Astrocyte (in vitro differentiated cells and primary cell): ENCODE data around the gene CUTA. TPM values are rescaled to one million over a fixed set of nuclear protein-coding genes. Genes with fewer than 3 reads are reported as not detected.

ENCODE experiments used
- DNase-seq: peaks from one replicate; pipeline ENCODE4 v3.0.0-alpha.2; 2010; ENCODE audit warnings: low read depth
- FAIRE-seq: peaks from 2 replicates; lab custom pipeline; 2011; peaks lifted over from hg19 to GRCh38; lab: Jason Lieb, UNC
- H2AFZ ChIP-seq: 2 replicates; pipeline ENCODE4 v1.6.0; 2012; ENCODE audit warnings: low read depth, low read length, inconsistent platforms
- H3K27ac ChIP-seq: 2 replicates; pipeline ENCODE4 v1.5.1; 2011; ENCODE audit warnings: low read depth, low read length, inconsistent platforms
- H3K27me3 ChIP-seq: 2 replicates; pipeline ENCODE4 v1.6.0; 2011; ENCODE audit warnings: low read length, inconsistent platforms; ENCODE audit not compliant: insufficient read depth
- H3K36me3 ChIP-seq: 2 replicates; pipeline ENCODE4 v1.5.1; 2011; ENCODE audit warnings: low read length, inconsistent platforms; ENCODE audit not compliant: insufficient read depth
- H3K4me1 ChIP-seq: 2 replicates; pipeline ENCODE4 v1.5.1; 2011; ENCODE audit warnings: low read length, inconsistent platforms; ENCODE audit not compliant: insufficient read depth
- H3K4me2 ChIP-seq: 2 replicates; pipeline ENCODE4 v1.6.0; 2012; ENCODE audit warnings: low read length, inconsistent platforms
- H3K4me3 ChIP-seq: 2 replicates; pipeline ENCODE4 v1.5.1; 2011; ENCODE audit warnings: low read depth, mild to moderate bottlenecking, low read length, inconsistent platforms; ENCODE audit not compliant: insufficient read depth
- H3K79me2 ChIP-seq: 2 replicates; pipeline ENCODE4 v1.6.0; 2012; ENCODE audit warnings: mild to moderate bottlenecking, low read length, inconsistent platforms; ENCODE audit not compliant: insufficient read depth
- H3K9ac ChIP-seq: 2 replicates; pipeline ENCODE4 v1.6.0; 2012; ENCODE audit warnings: mild to moderate bottlenecking, low read length, inconsistent platforms
- H3K9me3 ChIP-seq: 2 replicates; pipeline ENCODE4 v1.5.1; 2012; ENCODE audit warnings: low read depth, mild to moderate bottlenecking, low read length, inconsistent platforms; ENCODE audit not compliant: insufficient read depth
- H4K20me1 ChIP-seq: 2 replicates; pipeline ENCODE4 v1.6.0; 2012; ENCODE audit warnings: low read length, inconsistent platforms; ENCODE audit not compliant: insufficient read depth
- H3K27ac Mint-ChIP-seq: one replicate; pipeline ENCODE4 v1.8.0; 2021; ENCODE audit warnings: mild to moderate bottlenecking, mixed read lengths; ENCODE audit not compliant: unreplicated experiment
- H3K27me3 Mint-ChIP-seq: one replicate; pipeline ENCODE4 v1.8.0; 2021; ENCODE audit warnings: low read depth, mixed read lengths; ENCODE audit not compliant: unreplicated experiment
- H3K36me3 Mint-ChIP-seq: one replicate; pipeline ENCODE4 v1.8.0; 2021; ENCODE audit warnings: low read depth, mixed read lengths; ENCODE audit not compliant: unreplicated experiment
- H3K4me1 Mint-ChIP-seq: one replicate; pipeline ENCODE4 v1.8.0; 2021; ENCODE audit warnings: low read depth, mixed read lengths; ENCODE audit not compliant: unreplicated experiment
- H3K4me3 Mint-ChIP-seq: one replicate; pipeline ENCODE4 v1.8.0; 2021; ENCODE audit warnings: mild to moderate bottlenecking, moderate library complexity, mixed read lengths; ENCODE audit not compliant: unreplicated experiment
- H3K9me3 Mint-ChIP-seq: one replicate; pipeline ENCODE4 v1.8.0; 2021; ENCODE audit warnings: mild to moderate bottlenecking, mixed read lengths; ENCODE audit not compliant: unreplicated experiment
- EZH2 ChIP-seq: IDR thresholded peaks from 2 replicates; pipeline ENCODE4 v1.6.1; 2012; ENCODE audit warnings: mild to moderate bottlenecking, low read length, inconsistent platforms; ENCODE audit not compliant: insufficient read depth
- total RNA-seq: library from RNA; stranded (reverse); gene quantifications from 2 replicates; pipeline ENCODE4 v1.2.1, GENCODE V29; 2021
- TF ChIP-seq, protein P1 (sequence below): IDR thresholded peaks from 2 replicates; pipeline ENCODE4 v1.5.1; 2011; ENCODE audit warnings: low read depth, mild to moderate bottlenecking, inconsistent platforms, low read length, moderate library complexity; ENCODE audit not compliant: insufficient read depth

Gene CUTA
- total RNA-seq, 1 donor from 2014 or later, result 256 TPM

DNA sequence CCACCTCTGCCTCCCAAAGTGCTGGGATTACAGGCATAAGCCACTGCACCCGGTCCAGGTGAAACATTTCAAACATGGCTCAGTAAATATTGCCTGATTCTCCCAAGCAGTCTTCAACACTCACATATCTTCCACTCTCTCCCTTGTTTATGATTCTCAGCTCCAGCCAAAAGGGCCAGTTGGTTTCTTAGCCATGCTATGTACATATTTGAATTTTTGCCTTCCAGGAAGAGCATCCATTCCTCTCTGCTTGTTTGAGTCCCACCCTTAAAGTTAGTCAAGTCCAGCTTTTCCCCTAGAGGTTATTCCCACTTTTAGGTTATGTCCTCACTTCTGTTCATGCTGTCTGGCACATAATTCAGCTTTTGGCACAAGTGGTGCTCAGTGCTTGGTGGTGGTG is 20.4 kb downstream of the CUTA start:
- peaks cover 70% of the 10 kb centered on the region for H3K79me2 ChIP-seq
- no peak overlapping the region for H3K27ac Mint-ChIP-seq

DNA sequence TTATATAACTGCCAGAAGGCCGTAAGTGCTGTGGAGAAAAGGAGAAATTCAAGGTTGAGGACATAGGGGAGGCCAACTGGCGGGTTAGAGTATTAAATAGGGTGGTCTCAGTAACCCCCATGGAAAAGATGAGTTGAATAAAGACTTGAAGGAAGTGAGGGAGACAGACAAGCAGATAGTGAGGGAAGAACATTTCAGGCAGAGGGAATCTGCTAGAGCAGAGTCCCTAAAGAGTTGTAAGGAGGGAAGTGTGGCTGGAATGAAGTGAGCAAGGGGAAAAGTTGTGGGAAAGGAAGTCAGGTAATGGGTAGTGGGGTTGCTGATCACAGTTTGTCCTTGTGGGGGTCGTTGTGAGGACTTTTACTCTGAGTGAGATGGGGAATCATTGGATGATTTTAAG is 24.9 kb downstream of the CUTA start:
- H2AFZ ChIP-seq, result peak overlapping the region; percentile 19
- H3K4me2 ChIP-seq, result peak overlapping the region; percentile 88
- Mint-ChIP-seq H3K36me3 (no peaks in the 10 kb centered on the region), H3K4me3 (peak overlapping the region; percentile 81), H3K27me3 (no peaks in the 10 kb centered on the region), H3K27ac (peak overlapping the region; percentile 2), H3K4me1 (peaks cover 6% of the 10 kb centered on the region), H3K9me3 (no peaks in the 10 kb centered on the region)
- H3K36me3 ChIP-seq, result no peaks in the 10 kb centered on the region
- H3K4me1 ChIP-seq, result peaks cover 13% of the 10 kb centered on the region
- H3K27me3 ChIP-seq, result no peaks in the 10 kb centered on the region
- TF ChIP-seq EZH2, result no peak
- TF ChIP-seq, protein P1, sequence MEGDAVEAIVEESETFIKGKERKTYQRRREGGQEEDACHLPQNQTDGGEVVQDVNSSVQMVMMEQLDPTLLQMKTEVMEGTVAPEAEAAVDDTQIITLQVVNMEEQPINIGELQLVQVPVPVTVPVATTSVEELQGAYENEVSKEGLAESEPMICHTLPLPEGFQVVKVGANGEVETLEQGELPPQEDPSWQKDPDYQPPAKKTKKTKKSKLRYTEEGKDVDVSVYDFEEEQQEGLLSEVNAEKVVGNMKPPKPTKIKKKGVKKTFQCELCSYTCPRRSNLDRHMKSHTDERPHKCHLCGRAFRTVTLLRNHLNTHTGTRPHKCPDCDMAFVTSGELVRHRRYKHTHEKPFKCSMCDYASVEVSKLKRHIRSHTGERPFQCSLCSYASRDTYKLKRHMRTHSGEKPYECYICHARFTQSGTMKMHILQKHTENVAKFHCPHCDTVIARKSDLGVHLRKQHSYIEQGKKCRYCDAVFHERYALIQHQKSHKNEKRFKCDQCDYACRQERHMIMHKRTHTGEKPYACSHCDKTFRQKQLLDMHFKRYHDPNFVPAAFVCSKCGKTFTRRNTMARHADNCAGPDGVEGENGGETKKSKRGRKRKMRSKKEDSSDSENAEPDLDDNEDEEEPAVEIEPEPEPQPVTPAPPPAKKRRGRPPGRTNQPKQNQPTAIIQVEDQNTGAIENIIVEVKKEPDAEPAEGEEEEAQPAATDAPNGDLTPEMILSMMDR, result no peak
- peaks cover 59% of the 10 kb centered on the region for H3K79me2 ChIP-seq
- no peaks in the 10 kb centered on the region for H3K9me3 ChIP-seq
- H3K27ac ChIP-seq, result peak overlapping the region; percentile 77
- peak overlapping the region; percentile 88 for H3K4me3 ChIP-seq
- peaks cover 6% of the 10 kb centered on the region for H4K20me1 ChIP-seq
- H3K9ac ChIP-seq, result peak overlapping the region; percentile 83
- no peak for DNase-seq
- FAIRE-seq, result no peak

More for the DNA sequence above, 20.4 kb downstream of the CUTA start:
- H3K4me3 Mint-ChIP-seq, result no peak overlapping the region
- H3K9me3 ChIP-seq, result no peaks in the 10 kb centered on the region
- H3K27ac ChIP-seq, result no peak overlapping the region
- no peak overlapping the region for H3K9ac ChIP-seq
- H2AFZ ChIP-seq, result no peak overlapping the region
- DNase-seq (no peak), FAIRE-seq (no peak)
- peaks cover 3% of the 10 kb centered on the region for H3K4me1 Mint-ChIP-seq
- H3K4me3 ChIP-seq, result no peak overlapping the region
- peaks cover 9% of the 10 kb centered on the region for H3K36me3 ChIP-seq
- no peaks in the 10 kb centered on the region for H3K36me3 Mint-ChIP-seq
- no peak for TF ChIP-seq EZH2
- TF ChIP-seq, protein P1, result no peak
- H3K27me3 ChIP-seq, result no peaks in the 10 kb centered on the region
- no peaks in the 10 kb centered on the region for H3K9me3 Mint-ChIP-seq
- no peak overlapping the region for H3K4me2 ChIP-seq
- peaks cover 12% of the 10 kb centered on the region for H3K4me1 ChIP-seq
- peaks cover 6% of the 10 kb centered on the region for H4K20me1 ChIP-seq
- H3K27me3 Mint-ChIP-seq, result no peaks in the 10 kb centered on the region

DNA sequence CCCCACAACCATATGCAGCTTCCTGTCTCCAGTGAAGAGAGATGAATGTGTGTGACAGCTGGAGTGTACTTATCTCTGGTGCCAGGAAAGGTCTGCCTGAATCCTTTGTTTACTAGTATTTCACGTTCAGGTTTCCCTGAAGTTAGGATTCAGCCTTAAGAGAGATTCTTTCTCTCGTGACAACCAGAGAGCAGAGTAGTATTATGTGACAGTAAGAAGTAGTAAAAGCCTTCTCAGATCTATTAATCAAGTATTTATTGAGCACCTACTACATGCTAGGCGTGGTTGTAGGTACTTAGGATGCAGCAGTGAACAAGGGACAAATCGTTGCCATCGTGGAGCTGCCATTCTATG is 25.3 kb downstream of the CUTA start:
- Histone ChIP-seq H3K4me3 (peak overlapping the region; percentile 88), H3K4me1 (peaks cover 13% of the 10 kb centered on the region), H3K27me3 (no peaks in the 10 kb centered on the region), H2AFZ (peak overlapping the region; percentile 72), H3K79me2 (peaks cover 55% of the 10 kb centered on the region), H4K20me1 (peaks cover 2% of the 10 kb centered on the region), H3K27ac (peak overlapping the region; percentile 77), H3K9me3 (no peaks in the 10 kb centered on the region), H3K9ac (peak overlapping the region; percentile 83), H3K4me2 (peak overlapping the region; percentile 88), H3K36me3 (no peaks in the 10 kb centered on the region)
- FAIRE-seq (no peak), DNase-seq (no peak)
- Mint-ChIP-seq H3K4me3 (peak overlapping the region; percentile 81), H3K27me3 (no peaks in the 10 kb centered on the region), H3K27ac (peak overlapping the region; percentile 2), H3K36me3 (no peaks in the 10 kb centered on the region), H3K4me1 (peaks cover 6% of the 10 kb centered on the region), H3K9me3 (no peaks in the 10 kb centered on the region)
- TF ChIP-seq, protein P1, result no peak
- no peak for TF ChIP-seq EZH2
